ENCODE measurements around the gene TFCP2L1. TPM values are rescaled to one million over a fixed set of nuclear protein-coding genes. Genes with fewer than 3 reads are reported as not detected.

TFCP2L1 gene
- total and polyA plus RNA-seq, 9 donors = 0.05 to 13.8 (median 0.86) TPM; not detected in 1

DNA sequence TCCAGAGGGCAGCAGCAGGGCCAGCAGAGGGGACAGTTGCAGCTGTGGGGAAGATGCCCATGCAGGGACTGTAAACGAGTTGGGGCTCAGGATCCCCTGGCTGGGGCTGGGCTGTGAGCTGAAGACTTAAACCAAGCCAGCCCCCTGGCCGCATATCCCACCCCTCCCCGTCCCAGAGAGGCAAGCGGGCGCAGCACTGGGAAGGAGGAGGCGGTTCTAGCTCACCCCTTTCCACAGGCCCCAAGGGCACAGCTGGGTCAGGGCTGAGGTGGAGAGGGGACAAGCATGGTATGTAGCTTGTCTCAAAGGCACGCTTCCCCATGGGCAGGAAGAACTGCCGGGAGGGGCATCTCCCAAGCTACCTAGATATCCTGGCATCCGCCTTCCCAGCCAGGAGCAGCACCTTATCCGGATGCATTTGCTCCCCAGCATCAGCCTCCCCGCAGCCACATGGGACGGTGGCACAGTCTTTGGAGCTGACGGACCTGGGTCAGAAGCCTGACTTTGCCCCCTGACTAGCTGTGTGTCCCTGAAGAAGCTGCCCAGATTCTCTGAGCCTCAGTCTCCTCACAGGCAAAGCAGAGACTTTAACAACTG, 75.9 kb downstream of the TFCP2L1 start:
- DNase-seq = no peak
- Histone ChIP-seq H3K27ac (no peak overlapping the region), H3K36me3 (no peaks in the 10 kb centered on the region), H3K9me3 (no peaks in the 10 kb centered on the region), H3K4me1 (ENCODE audit: insufficient read depth) (no peaks in the 10 kb centered on the region), H3K4me3 (no peak overlapping the region), H3K27me3 (no peaks in the 10 kb centered on the region)
- intact Hi-C loops (cut with DNase I) = no loop called here
- TF ChIP-seq POLR2A (IDR thresholded peaks at IDR 0.05) (no peak), EP300 (IDR thresholded peaks at IDR 0.05) (no peak)
- TF ChIP-seq, protein P1, sequence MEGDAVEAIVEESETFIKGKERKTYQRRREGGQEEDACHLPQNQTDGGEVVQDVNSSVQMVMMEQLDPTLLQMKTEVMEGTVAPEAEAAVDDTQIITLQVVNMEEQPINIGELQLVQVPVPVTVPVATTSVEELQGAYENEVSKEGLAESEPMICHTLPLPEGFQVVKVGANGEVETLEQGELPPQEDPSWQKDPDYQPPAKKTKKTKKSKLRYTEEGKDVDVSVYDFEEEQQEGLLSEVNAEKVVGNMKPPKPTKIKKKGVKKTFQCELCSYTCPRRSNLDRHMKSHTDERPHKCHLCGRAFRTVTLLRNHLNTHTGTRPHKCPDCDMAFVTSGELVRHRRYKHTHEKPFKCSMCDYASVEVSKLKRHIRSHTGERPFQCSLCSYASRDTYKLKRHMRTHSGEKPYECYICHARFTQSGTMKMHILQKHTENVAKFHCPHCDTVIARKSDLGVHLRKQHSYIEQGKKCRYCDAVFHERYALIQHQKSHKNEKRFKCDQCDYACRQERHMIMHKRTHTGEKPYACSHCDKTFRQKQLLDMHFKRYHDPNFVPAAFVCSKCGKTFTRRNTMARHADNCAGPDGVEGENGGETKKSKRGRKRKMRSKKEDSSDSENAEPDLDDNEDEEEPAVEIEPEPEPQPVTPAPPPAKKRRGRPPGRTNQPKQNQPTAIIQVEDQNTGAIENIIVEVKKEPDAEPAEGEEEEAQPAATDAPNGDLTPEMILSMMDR (IDR thresholded peaks at IDR 0.05) = no peak
- whole genome bisulfite sequencing, 3 donors = 72 to 79% (median 78%) methylated on average over 13 of the region's 13 CpGs

DNA sequence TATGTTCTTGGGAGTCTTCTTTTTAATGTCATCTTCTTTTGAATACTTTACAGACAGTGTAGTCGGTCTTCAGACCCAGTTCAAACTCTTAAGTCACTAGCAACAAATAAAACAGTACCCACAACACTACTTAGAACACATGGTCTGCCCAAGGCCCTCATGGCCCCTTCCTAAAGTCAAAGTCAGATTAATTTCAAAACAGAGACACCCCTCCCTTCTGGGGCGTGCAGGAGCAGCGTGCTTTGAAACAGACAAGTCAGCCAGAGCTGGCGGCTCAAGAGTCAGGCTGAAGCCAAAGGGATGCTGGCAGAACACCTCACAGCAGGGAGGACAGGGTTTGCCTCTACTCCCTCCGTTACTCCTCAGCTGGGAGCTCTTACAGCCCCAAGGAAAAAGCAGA, 77.5 kb downstream of the TFCP2L1 start:
- H3K27ac ChIP-seq = no peak overlapping the region
- H3K36me3 ChIP-seq = no peaks in the 10 kb centered on the region
- WGBS, 3 donors = 80 to 82% (median 80%) methylated on average over 5 of the region's 5 CpGs
- TF ChIP-seq, protein P1 (IDR thresholded peaks at IDR 0.05) = no peak
- TF ChIP-seq EP300 (IDR thresholded peaks at IDR 0.05) = no peak
- no peak for TF ChIP-seq POLR2A (IDR thresholded peaks at IDR 0.05)
- DNase-seq = no peak
- H3K4me3 ChIP-seq = no peak overlapping the region
- no peaks in the 10 kb centered on the region for H3K27me3 ChIP-seq
- no peaks in the 10 kb centered on the region for H3K9me3 ChIP-seq
- intact Hi-C loops (cut with DNase I) = no loop called here
- no peaks in the 10 kb centered on the region for H3K4me1 ChIP-seq (ENCODE audit: insufficient read depth)

DNA sequence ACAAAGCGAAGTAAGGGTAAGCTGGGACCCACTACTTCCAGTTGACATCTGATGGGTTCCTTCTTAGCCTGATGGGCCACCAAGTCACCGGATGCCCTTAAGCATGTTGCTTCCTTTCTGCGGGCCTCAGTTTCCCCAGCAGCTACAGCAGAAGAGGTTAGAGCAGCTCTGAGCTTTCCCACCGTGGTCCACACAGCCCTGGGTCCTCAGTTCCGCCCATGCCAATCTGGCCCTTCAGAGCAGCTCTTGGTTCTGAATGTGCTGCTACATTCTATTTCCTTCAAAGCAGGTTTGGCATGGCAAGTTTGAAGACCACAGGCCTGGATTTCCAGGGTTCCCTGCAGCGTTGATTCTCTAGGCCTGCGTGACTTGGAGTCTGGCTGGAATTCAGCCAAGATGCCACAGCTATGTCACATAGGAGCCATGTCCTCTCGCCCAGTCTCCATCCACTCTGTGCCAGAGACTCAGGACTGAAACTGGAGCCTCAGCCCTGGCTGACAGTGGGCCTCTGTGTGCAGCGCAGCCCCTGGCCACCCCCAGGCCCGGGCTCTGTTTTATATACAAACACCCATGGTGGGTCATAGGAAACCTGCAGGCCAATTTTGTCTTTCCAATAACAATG, 79.6 kb downstream of the TFCP2L1 start:
- Histone ChIP-seq H3K27ac (no peak overlapping the region), H3K9me3 (no peaks in the 10 kb centered on the region), H3K4me3 (no peak overlapping the region), H3K27me3 (no peaks in the 10 kb centered on the region), H3K36me3 (no peaks in the 10 kb centered on the region), H3K4me1 (ENCODE audit: insufficient read depth) (no peaks in the 10 kb centered on the region)
- DNase-seq = peak in 1 of 5 donors; percentile 7
- intact Hi-C loops (cut with DNase I) = no loop called here
- TF ChIP-seq POLR2A (IDR thresholded peaks at IDR 0.05) (no peak), EP300 (IDR thresholded peaks at IDR 0.05) (no peak)
- TF ChIP-seq, protein P1 (IDR thresholded peaks at IDR 0.05) = no peak
- WGBS, 3 donors = 67 to 82% (median 79%) methylated on average over 9 to 10 of the region's 10 CpGs

DNA sequence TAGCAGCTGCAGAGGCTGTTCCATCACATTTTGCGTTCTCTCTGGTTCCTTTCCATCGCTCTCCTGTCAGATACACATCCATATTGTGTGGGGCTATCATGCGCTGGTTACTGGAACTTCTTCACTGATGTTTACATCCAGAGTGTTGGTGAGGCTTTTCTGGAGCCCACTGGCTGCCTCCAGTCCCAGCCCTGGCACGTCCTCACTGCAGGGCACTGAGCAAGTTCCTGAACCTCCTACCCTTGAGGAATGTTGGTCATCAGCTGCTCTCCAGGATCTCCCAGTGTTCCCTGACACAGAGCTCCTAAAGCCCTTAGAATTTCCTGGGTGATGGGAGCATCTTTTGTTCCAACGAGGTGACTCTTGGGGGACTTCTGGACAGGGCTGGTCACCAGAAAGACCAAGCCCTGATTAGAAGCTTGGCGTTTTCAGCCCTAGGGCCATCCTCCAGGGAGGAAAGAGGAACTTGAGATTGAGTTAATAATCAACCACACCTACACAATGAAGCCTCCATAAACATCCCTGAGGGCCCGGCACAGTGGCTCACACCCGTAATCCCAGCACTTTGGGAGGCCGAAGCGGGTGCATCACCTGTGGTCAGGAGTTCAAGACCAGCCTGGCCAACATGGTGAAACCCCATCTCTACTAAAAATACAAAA, 81.3 kb downstream of the TFCP2L1 start:
- intact Hi-C loops (cut with DNase I) = no loop called here
- H3K9me3 ChIP-seq = no peaks in the 10 kb centered on the region
- H3K27me3 ChIP-seq = no peaks in the 10 kb centered on the region
- H3K27ac ChIP-seq = no peak overlapping the region
- H3K4me1 ChIP-seq (ENCODE audit: insufficient read depth) = no peaks in the 10 kb centered on the region
- DNase-seq = no peak
- H3K4me3 ChIP-seq = no peak overlapping the region
- no peaks in the 10 kb centered on the region for H3K36me3 ChIP-seq
- TF ChIP-seq EP300 (IDR thresholded peaks at IDR 0.05) = no peak
- TF ChIP-seq, protein P1 (IDR thresholded peaks at IDR 0.05) = no peak
- TF ChIP-seq POLR2A (IDR thresholded peaks at IDR 0.05) = no peak
- WGBS, 3 donors = 89 to 91% (median 90%) methylated on average over 10 of the region's 10 CpGs
